Activated gamma-delta T cell treated with Interleukin-2 at 50 U/mL for 16 hours (primary cell): ENCODE measurements around the gene SDHAF3.
A peak's percentile ranks its signal among the peaks of the same experiment; 100 is the strongest.
"Not testable (repeated sequence)": the region's sequence is repeated elsewhere in the genome, so short reads cannot be mapped to it uniquely, and the experiment has no call there.

ENCODE experiments used
- DNase-seq: peaks from one replicate; pipeline ENCODE4 v3.0.0-alpha.2; 2020

The SDHAF3 gene

DNA sequence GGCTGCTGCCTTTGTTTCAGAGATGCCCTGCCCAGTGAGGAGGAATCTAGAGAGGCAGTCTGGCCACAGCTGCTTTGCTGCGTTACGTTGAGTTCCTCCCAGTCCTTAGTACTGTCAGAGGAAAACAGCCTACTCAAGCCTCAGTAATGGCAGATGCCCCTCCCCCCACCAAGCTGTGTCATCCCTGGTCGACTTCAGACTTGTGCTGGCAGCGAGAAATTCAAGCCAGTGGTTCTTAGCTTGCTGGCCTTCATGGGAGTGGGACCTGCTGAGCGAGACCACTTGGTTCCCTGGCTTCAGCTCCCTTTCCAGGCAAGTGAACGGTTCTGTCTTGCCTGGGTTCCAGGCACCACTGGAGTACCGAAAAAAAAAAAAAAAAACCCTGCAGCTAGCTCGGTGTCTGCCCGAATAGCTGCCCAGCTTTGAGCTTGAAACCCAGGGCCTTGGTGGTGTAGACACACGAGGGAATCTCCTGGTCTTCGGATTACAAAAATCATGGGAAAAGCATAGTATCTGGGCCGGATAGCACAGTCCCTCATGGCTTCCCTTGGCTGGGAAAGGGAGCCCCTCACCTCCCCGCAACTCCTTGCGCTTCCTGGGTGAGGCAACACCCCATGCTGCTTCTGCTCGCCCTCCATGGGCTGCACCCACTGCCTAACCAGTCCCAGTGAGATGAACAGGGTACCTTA, 9.1 kb downstream of the SDHAF3 start:
- no peak for DNase-seq

DNA sequence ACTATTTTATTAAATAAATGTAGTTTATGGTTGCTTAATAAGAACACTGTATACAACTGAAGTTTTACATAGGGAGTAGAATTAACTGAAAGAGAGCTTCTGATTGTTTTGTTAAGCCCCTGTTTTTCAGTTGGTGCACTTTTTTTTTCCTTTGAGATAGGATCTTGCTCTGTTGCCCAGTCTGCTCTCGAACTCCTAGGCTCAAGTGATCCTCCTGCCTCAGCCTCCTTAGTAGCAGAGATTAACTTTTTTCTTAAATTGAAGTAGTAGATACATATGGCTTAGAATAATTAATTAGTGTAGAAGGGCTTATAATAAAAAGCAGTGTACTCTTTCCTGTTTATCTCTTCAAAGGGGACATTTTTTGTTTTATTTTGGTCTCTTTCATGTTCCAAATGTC, 11.2 kb downstream of the SDHAF3 start:
- no peak for DNase-seq

- DNase-seq = no peak
These were observed 13.1 kb downstream of the SDHAF3 start for GRCh38 chr7:97130417-97131139.

- DNase-seq = no peak
These were observed 15.7 kb downstream of the SDHAF3 start for GRCh38 chr7:97133159-97133558.

- no peak for DNase-seq
These were observed 21.3 kb downstream of the SDHAF3 start for GRCh38 chr7:97138830-97139229.

- DNase-seq = no peak
These were observed 27.6 kb downstream of the SDHAF3 start for GRCh38 chr7:97145068-97145467.

DNA sequence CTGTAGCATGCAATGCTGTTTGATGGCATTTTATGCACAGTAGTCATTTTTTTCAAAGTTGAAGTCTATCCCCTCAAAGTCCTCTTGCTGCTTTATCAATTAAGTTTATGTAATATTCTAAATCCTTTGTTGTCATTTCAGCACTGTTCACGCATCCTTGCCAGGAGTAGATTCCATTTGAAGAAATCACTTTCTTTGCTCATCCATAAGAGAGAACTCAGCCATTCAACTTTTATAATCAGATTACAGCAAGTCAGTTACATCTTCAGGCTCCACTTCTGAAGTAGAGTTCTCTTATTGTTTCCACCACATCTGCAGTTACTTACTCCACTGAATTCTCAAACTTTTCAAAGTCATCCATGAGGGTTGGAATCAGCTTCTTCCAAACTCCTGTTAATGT, 32.3 kb downstream of the SDHAF3 start:
- DNase-seq = no peak

- no peak for DNase-seq
These were observed 38.5 kb downstream of the SDHAF3 start for GRCh38 chr7:97155897-97156418.

- DNase-seq = not testable (repeated sequence)
These were observed 42.5 kb downstream of the SDHAF3 start for GRCh38 chr7:97159984-97160383.

DNA sequence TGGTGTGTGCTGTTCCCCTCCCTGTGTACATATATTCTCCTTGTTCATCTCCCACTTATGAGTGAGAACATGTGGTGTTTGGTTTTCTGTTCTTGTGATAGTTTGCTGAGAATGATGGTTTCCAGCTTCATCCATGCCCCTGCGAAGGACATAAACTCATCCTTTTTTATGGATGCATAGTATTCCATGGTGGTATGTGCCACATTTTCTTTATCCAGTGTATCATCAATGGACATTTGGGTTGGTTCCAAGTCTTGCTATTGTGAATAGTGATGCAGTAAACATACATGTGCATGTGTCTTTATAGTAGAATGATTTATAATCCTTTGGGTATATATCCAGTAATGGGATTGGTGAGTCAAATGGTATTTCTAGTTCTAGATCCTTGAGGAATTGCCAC, 44.1 kb downstream of the SDHAF3 start:
- not testable (repeated sequence) for DNase-seq

DNA sequence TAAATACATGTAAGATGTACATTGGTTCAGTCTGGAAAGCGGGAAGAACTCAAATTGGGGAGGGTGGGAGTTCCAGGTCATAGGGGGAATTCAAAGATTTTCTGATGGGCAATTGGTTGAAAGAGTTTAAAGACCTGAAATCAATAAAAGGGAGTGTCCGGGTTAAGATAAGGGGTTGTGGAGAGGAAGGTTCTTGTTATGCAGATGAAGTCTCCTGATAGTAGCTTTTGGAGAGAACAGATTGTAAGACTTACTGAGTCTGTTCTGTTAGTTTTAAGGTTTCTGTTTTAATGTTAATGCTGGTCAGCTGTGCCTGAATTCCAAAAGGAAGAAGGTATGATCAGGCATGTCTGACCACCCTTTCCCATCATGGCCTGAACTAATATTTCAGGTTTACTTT, 48.8 kb downstream of the SDHAF3 start:
- DNase-seq = no peak

DNA sequence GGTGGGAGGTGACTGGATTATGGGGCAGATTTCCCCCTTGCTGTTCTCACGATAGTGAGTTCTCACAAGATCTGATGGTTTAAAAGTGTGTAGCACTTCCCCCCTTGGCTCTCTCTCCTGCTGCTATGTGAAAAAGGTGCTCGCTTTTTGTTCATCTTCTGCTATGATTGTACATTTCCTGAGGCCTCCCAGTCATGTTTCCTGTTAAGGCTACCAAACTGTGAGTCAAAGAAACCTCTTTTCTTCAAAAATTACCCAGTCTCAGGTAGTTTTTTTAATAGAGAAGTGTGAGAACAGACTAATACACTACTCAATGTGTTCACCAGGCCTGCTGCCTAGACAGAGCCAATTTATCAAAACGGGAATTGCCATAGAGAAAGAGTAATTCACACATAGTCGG, 49.7 kb downstream of the SDHAF3 start:
- DNase-seq = no peak

DNA sequence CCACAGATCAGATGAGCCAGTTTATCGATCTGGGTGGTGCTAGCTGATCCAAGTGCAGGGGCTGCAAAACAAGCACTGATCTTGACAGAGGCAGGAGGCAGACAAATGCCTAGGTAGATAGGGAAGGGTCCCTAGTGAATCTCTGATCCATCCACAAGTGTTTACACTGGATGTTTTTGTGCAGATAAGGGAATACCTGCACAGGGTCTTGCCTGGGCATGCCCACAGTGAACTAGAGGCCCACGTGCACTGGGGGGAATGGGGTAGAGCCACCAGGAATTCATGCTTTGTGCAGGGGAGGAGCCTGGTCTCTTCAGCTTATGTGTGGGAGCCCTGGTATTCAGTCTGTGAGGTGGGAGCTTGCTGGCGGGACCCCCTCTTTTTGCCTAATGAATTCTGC, 50.3 kb downstream of the SDHAF3 start:
- DNase-seq = no peak

- DNase-seq = no peak
These were observed 56.8 kb downstream of the SDHAF3 start for GRCh38 chr7:97174303-97174702.

DNA sequence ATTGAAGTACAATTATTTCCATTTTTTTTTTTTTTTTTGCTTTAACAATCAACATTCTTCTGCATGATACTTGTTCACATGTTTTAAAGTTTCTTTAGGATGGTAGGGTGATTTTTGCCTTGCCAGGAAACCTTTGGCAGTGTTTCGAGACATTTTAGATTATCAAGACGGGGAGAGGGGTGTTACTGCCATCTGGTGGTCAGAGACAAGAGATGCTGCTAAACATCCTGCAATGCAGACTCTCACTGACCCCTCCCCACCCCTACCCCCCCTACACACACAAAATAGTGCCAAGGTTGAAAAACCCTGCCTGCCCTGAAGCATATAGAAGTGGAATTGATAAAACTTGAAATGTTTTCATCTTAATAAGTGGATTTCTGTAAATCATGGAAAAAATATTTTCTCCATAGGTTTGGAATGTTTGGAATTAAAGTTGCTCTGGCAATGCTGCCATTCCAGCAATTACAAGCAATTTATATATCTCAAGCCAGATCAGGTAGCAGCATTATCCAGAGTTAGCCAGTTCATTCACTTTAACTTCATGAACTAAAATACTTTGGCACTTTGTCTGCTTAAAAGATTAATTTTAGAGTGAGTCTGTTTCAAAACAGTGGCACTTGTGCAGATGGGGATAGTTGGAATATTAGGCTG, 62.1 kb downstream of the SDHAF3 start:
- peak; percentile 42 for DNase-seq

DNA sequence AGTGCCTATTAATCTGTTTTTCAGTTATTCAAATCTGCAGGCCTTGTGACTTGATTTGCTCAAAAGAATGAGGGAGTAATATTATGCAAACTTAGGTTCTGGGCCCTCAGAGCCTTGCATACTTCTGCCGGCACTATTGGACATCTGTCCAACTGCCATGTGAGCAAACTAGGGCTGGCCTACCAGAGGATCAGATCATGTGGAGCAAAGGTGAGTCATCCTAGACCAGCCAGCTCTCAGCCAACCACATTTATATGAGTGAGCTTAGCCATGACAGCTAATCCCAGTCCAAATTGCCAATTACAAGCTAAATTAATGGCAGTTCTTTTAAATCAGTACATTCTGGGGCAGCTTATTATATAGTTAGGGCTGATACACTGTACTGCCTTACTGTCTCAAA, 69.6 kb downstream of the SDHAF3 start:
- DNase-seq = no peak

GRCh38 chr7:97196174-97196573, 78.7 kb downstream of the SDHAF3 start:
- not testable (repeated sequence) for DNase-seq

GRCh38 chr7:97198596-97198995, 81.1 kb downstream of the SDHAF3 start:
- DNase-seq = no peak

- no peak for DNase-seq
These were observed 82.5 kb downstream of the SDHAF3 start for GRCh38 chr7:97200018-97200417.

- DNase-seq = no peak
These were observed 86.5 kb downstream of the SDHAF3 start for GRCh38 chr7:97203957-97204356.

DNA sequence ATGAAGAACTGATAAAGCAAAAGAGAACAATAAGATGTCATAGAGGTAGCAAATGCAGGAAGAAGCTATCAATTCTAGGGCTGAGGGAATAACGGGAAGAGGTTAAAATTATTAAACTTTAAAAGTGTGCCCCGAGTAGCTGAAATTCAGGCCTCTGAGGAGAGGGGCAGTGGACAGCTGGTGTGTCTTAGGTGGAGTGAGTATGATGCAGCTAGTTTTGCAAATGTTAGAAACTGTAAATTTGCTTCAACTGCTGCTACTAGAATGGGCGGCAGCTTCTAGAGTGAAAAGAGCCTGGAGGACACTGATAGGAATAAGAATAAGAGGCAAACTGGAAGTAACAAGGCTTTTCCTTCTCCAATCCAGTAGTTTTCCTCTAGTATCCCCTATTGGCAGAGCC, 87.3 kb downstream of the SDHAF3 start:
- DNase-seq = no peak

- no peak for DNase-seq
These were observed 98.1 kb downstream of the SDHAF3 start for GRCh38 chr7:97215556-97215955.

DNA sequence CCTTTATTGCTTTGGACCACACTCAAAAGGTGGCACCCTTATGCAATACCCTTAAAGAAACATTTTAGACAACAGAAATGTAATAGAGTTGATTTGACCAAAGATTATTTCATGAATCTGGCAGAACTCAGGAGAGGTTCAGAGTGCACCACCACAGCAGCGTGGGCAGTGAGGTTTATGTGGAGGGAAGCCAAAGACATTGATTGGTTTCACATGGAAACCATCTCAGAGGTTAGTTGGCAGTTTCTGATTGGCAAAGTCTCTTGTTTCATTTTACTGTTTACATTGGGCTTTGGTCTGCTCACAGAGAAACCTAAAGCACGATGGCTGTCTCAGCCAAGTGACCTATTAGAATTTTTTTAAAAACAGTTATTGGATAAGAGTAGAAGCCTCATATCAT, 101.3 kb downstream of the SDHAF3 start:
- no peak for DNase-seq

DNA sequence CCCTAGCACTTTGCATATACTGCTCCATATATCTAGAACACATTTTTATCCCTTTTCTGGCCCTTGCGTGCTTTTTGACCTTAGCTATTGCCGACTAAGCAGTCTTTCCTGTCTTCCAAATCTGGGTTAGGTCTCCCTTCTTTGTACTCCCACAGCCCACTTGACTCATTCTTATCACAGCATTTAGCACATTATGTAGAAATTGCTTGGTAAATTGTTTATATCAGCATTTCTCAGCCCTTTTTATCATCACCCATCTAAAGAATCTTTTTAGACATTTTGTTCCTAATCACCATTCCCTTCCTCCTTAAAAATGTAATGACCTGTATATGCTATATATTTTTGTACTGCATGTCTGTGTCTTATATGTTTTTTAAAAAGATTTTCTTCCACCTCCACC, 101.7 kb downstream of the SDHAF3 start:
- DNase-seq = no peak
